ENCODE data around the gene MYO16.

Gene MYO16

GRCh38 chr13:109158383-109158782 is 529.0 kb downstream of the MYO16 start:
- no peaks in the 10 kb centered on the region for H3K27me3 ChIP-seq (ENCODE audit: control insufficient read depth in 1 of 2, insufficient read depth in 2 of 2, low read length in 2 of 2)
- no peak overlapping the region for H3K4me3 ChIP-seq (ENCODE audit: low read length in 2 of 2)
- H3K36me3 ChIP-seq (ENCODE audit: control insufficient read depth in 2 of 2, insufficient read depth in 2 of 2, low read length in 2 of 2) = no peaks in the 10 kb centered on the region
- H3K9me3 ChIP-seq (ENCODE audit: control insufficient read depth in 2 of 2, low read length in 2 of 2) = no peaks in the 10 kb centered on the region
- H3K4me1 ChIP-seq (ENCODE audit: control insufficient read depth, insufficient read depth, low read length) = peaks cover 26% of the 10 kb centered on the region
- H3K9ac ChIP-seq (ENCODE audit: low read length in 2 of 2) = no peak overlapping the region
- no peak overlapping the region for H3K27ac ChIP-seq (ENCODE audit: low read length)

- H3K9ac ChIP-seq (ENCODE audit: low read length in 2 of 2) = no peak overlapping the region
These were observed 530.4 kb downstream of the MYO16 start for GRCh38 chr13:109159650-109160309.

GRCh38 chr13:109160357-109160756 is 530.9 kb downstream of the MYO16 start:
- Histone ChIP-seq H3K4me1 (ENCODE audit: control insufficient read depth, insufficient read depth, low read length) (peaks cover 8% of the 10 kb centered on the region), H3K27me3 (ENCODE audit: control insufficient read depth in 1 of 2, insufficient read depth in 2 of 2, low read length in 2 of 2) (no peaks in the 10 kb centered on the region), H3K27ac (ENCODE audit: low read length) (no peak overlapping the region), H3K36me3 (ENCODE audit: control insufficient read depth in 2 of 2, insufficient read depth in 2 of 2, low read length in 2 of 2) (no peaks in the 10 kb centered on the region), H3K9me3 (ENCODE audit: control insufficient read depth in 2 of 2, low read length in 2 of 2) (no peaks in the 10 kb centered on the region), H3K4me3 (ENCODE audit: low read length in 2 of 2) (no peak overlapping the region), H3K9ac (ENCODE audit: low read length in 2 of 2) (no peak overlapping the region)

More at GRCh38 chr13:109159650-109160309, 530.4 kb downstream of the MYO16 start:
- Histone ChIP-seq H3K4me3 (ENCODE audit: low read length in 2 of 2) (no peak overlapping the region), H3K36me3 (ENCODE audit: control insufficient read depth in 2 of 2, insufficient read depth in 2 of 2, low read length in 2 of 2) (no peaks in the 10 kb centered on the region), H3K27ac (ENCODE audit: low read length) (no peak overlapping the region), H3K27me3 (ENCODE audit: control insufficient read depth in 1 of 2, insufficient read depth in 2 of 2, low read length in 2 of 2) (no peaks in the 10 kb centered on the region), H3K9me3 (ENCODE audit: control insufficient read depth in 2 of 2, low read length in 2 of 2) (no peaks in the 10 kb centered on the region), H3K4me1 (ENCODE audit: control insufficient read depth, insufficient read depth, low read length) (peaks cover 13% of the 10 kb centered on the region)

DNA sequence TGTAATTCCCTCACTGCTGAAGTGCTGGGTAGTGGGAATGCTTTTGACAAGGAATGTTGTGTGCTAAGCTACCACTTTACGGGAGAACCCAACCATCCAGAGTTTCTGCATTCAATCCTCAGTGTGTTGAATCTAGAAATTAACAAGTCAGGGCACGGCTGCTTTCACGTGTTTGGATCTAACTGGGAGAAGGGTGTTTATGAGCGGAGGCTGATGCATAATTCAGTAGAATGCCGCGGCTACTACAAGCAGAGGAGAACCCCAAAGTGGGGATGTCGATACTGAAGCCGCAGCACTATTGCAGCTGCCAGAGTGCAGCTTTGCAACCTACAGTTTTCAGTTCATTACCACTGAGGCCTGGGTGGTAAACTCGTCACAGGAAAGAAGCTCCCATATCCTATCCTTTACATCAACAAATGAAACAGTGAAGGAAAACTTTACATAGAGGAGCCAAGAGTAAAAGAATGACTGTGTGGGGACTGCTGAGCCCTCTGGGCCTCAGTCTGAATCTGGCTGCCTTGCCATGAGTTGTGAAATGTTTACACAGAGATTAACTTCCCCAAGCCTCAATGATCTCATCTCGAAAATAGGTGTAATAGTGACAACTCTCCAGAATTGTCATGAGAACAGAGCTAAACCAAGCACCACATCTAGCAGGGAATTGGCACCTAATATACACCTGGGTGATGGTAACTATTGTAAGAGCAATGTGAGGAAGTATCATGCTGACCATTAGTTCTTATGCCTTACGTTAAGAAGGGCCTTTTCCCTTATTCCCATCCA is 531.7 kb downstream of the MYO16 start:
- Histone ChIP-seq H3K4me1 (ENCODE audit: control insufficient read depth, insufficient read depth, low read length) (peaks cover under 1% of the 10 kb centered on the region), H3K4me3 (ENCODE audit: low read length in 2 of 2) (no peak overlapping the region), H3K36me3 (ENCODE audit: control insufficient read depth in 2 of 2, insufficient read depth in 2 of 2, low read length in 2 of 2) (no peaks in the 10 kb centered on the region), H3K9ac (ENCODE audit: low read length in 2 of 2) (no peak overlapping the region), H3K9me3 (ENCODE audit: control insufficient read depth in 2 of 2, low read length in 2 of 2) (no peaks in the 10 kb centered on the region), H3K27ac (ENCODE audit: low read length) (no peak overlapping the region), H3K27me3 (ENCODE audit: control insufficient read depth in 1 of 2, insufficient read depth in 2 of 2, low read length in 2 of 2) (no peaks in the 10 kb centered on the region)

DNA sequence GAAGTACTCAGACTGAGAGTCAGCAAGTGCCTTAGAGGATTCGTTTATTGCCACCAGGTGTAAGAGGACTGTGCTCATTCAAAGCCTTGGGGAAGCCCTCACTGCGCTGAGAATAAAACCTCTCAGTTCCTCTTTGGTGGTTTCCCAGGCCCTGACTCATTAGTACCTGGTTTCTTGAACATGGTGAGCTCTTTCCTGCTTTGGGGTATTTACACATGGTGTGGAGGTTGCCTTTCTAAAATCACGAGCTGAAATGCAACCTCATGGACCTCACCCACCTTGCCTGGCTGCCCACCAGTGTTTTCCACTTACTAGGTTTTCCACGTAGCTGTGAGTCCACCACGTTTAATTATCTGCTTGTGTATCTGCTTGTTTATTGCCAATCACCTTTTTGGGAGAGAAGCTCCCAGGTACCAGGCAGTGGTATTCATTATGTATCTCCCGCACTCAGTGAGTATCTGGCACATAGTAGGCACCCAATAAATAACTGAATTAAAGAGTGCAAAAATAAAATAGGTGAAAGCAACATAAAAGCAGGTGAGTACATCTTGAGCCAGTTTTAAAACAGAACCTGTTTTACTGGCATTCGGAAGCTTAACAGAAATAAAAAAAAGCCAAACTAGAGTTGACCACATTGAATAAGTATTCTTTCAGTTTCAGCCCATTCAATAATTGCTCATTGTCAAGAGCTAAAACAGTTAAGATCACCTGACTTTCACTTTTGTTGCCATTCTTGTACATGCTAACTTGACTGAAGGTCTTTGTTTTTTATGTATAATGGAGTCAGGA is 533.0 kb downstream of the MYO16 start:
- Histone ChIP-seq H3K27ac (ENCODE audit: low read length) (no peak overlapping the region), H3K9ac (ENCODE audit: low read length in 2 of 2) (no peak overlapping the region), H3K27me3 (ENCODE audit: control insufficient read depth in 1 of 2, insufficient read depth in 2 of 2, low read length in 2 of 2) (no peaks in the 10 kb centered on the region), H3K4me3 (ENCODE audit: low read length in 2 of 2) (no peak overlapping the region), H3K36me3 (ENCODE audit: control insufficient read depth in 2 of 2, insufficient read depth in 2 of 2, low read length in 2 of 2) (no peaks in the 10 kb centered on the region), H3K9me3 (ENCODE audit: control insufficient read depth in 2 of 2, low read length in 2 of 2) (no peaks in the 10 kb centered on the region), H3K4me1 (ENCODE audit: control insufficient read depth, insufficient read depth, low read length) (no peaks in the 10 kb centered on the region)

DNA sequence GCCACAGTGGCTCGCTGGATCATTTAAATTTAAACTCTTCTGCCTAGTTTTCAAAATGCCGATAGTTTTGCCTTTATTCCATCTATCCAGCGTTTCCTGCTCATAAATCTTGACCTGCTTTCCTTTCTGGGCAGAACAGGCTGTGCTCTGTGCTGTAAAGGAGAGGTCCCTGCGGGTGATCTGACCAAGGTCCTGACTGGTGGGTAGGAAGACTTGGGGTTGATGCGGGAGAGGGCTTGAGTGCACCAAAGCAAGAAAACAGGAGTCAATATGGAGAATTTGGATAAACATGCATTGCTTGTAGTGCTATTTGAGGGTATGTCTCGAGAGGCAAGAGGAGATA is 533.6 kb downstream of the MYO16 start:
- Histone ChIP-seq H3K4me1 (ENCODE audit: control insufficient read depth, insufficient read depth, low read length) (no peaks in the 10 kb centered on the region), H3K27me3 (ENCODE audit: control insufficient read depth in 1 of 2, insufficient read depth in 2 of 2, low read length in 2 of 2) (no peaks in the 10 kb centered on the region), H3K36me3 (ENCODE audit: control insufficient read depth in 2 of 2, insufficient read depth in 2 of 2, low read length in 2 of 2) (no peaks in the 10 kb centered on the region), H3K4me3 (ENCODE audit: low read length in 2 of 2) (no peak overlapping the region), H3K9ac (ENCODE audit: low read length in 2 of 2) (no peak overlapping the region), H3K27ac (ENCODE audit: low read length) (no peak overlapping the region), H3K9me3 (ENCODE audit: control insufficient read depth in 2 of 2, low read length in 2 of 2) (no peaks in the 10 kb centered on the region)

GRCh38 chr13:109165417-109165904 is 536.0 kb downstream of the MYO16 start:
- no peaks in the 10 kb centered on the region for H3K4me1 ChIP-seq (ENCODE audit: control insufficient read depth, insufficient read depth, low read length)
- H3K9me3 ChIP-seq (ENCODE audit: control insufficient read depth in 2 of 2, low read length in 2 of 2) = no peaks in the 10 kb centered on the region
- H3K36me3 ChIP-seq (ENCODE audit: control insufficient read depth in 2 of 2, insufficient read depth in 2 of 2, low read length in 2 of 2) = no peaks in the 10 kb centered on the region
- no peaks in the 10 kb centered on the region for H3K27me3 ChIP-seq (ENCODE audit: control insufficient read depth in 1 of 2, insufficient read depth in 2 of 2, low read length in 2 of 2)
- no peak overlapping the region for H3K9ac ChIP-seq (ENCODE audit: low read length in 2 of 2)
- no peak overlapping the region for H3K4me3 ChIP-seq (ENCODE audit: low read length in 2 of 2)
- no peak overlapping the region for H3K27ac ChIP-seq (ENCODE audit: low read length)

DNA sequence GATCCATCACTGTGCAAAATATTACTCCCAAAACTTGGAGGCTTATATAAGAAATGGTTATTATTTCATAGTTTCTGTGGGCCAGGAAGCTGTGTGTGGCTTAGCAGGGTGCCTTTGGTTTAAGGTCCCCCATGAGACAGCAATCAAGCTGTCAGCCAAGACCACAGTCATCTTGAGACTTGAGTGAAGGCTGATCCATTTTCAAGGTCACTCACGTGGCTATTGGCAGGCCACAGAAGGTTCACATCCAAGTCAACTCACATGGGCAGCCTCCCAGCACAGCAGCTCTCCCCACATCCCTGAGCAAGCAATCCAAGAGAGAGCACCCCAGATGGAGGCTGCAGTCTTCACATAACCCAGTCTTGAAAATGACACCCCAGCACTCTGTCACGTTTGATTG is 537.4 kb downstream of the MYO16 start:
- H3K27me3 ChIP-seq (ENCODE audit: control insufficient read depth in 1 of 2, insufficient read depth in 2 of 2, low read length in 2 of 2) = no peaks in the 10 kb centered on the region
- H3K4me3 ChIP-seq (ENCODE audit: low read length in 2 of 2) = no peak overlapping the region
- no peaks in the 10 kb centered on the region for H3K4me1 ChIP-seq (ENCODE audit: control insufficient read depth, insufficient read depth, low read length)
- no peak overlapping the region for H3K9ac ChIP-seq (ENCODE audit: low read length in 2 of 2)
- no peaks in the 10 kb centered on the region for H3K36me3 ChIP-seq (ENCODE audit: control insufficient read depth in 2 of 2, insufficient read depth in 2 of 2, low read length in 2 of 2)
- H3K9me3 ChIP-seq (ENCODE audit: control insufficient read depth in 2 of 2, low read length in 2 of 2) = no peaks in the 10 kb centered on the region
- no peak overlapping the region for H3K27ac ChIP-seq (ENCODE audit: low read length)

GRCh38 chr13:109172136-109172535 is 542.7 kb downstream of the MYO16 start:
- Histone ChIP-seq H3K27ac (ENCODE audit: low read length) (no peak overlapping the region), H3K9ac (ENCODE audit: low read length in 2 of 2) (no peak overlapping the region), H3K9me3 (ENCODE audit: control insufficient read depth in 2 of 2, low read length in 2 of 2) (no peaks in the 10 kb centered on the region), H3K36me3 (ENCODE audit: control insufficient read depth in 2 of 2, insufficient read depth in 2 of 2, low read length in 2 of 2) (no peaks in the 10 kb centered on the region), H3K27me3 (ENCODE audit: control insufficient read depth in 1 of 2, insufficient read depth in 2 of 2, low read length in 2 of 2) (no peaks in the 10 kb centered on the region), H3K4me3 (ENCODE audit: low read length in 2 of 2) (no peak overlapping the region), H3K4me1 (ENCODE audit: control insufficient read depth, insufficient read depth, low read length) (no peaks in the 10 kb centered on the region)

- Histone ChIP-seq H3K9ac (ENCODE audit: low read length in 2 of 2) (no peak overlapping the region), H3K27ac (ENCODE audit: low read length) (no peak overlapping the region), H3K27me3 (ENCODE audit: control insufficient read depth in 1 of 2, insufficient read depth in 2 of 2, low read length in 2 of 2) (no peaks in the 10 kb centered on the region), H3K4me1 (ENCODE audit: control insufficient read depth, insufficient read depth, low read length) (no peaks in the 10 kb centered on the region), H3K4me3 (ENCODE audit: low read length in 2 of 2) (no peak overlapping the region), H3K9me3 (ENCODE audit: control insufficient read depth in 2 of 2, low read length in 2 of 2) (no peaks in the 10 kb centered on the region), H3K36me3 (ENCODE audit: control insufficient read depth in 2 of 2, insufficient read depth in 2 of 2, low read length in 2 of 2) (no peaks in the 10 kb centered on the region)
These were observed 546.3 kb downstream of the MYO16 start for GRCh38 chr13:109175666-109176065.
